ENCODE data around the gene NOL12. TPM values are rescaled to one million over a fixed set of nuclear protein-coding genes. Genes with fewer than 3 reads are reported as not detected.
A peak's percentile ranks its signal among the peaks of the same experiment; 100 is the strongest.

Gene NOL12
- total RNA-seq, 4 donors from 2014 or later, result 9.1 to 18.4 (median 14.5) TPM

DNA sequence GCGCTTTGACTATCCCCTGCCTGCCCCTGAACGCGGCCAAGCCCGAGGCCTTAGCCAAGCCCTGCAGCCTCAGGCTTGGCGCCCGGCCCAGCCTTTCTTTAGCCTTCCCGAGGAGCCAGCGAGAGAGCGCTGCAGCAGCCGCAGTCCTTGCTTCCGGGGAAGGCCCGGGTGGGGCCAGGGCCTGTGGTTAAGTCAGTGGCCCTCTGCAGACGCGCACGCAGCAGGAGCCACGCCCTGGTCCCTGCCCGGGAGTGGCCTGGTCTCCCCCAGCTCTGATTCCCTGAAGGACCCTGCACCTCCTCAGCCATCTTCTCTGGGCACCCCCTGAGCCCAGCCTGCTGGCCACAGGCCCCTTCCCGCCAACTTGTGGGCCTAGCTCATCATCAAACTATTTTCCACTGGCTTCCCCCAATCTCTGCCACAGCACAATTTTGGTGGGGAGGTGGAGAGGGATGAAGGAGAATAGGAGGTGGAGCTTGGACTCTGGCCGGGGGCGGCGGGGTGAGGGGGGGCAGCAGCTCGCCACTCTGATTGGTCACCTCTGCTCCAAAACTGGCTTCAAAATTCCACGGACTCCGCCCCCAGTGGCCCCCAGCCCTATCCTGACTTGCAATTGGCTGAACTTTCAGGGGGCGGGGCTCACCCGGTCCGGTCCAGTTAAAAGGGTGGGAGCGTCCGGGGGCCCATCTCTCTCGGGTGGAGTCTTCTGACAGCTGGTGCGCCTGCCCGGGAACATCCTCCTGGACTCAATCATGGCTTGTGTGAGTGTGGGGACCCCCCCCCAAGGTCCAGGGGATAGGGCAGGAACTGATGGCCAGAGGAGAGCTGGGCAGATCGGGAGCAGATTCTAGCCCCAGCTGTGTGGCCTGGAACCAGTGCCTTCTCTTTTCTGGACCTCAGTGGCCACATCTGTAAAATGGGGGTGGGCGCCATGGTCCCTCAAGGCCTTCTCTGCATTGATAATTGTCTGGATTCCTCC lies 10.9 kb upstream of the NOL12 start, which contains the start of gene LGALS1:
LGALS1 (plus strand) TSS at position 686 of the 979 bp plus-strand sequence; CDS start at position 753, 67 bp downstream.
- peak within 1 kb of the TSS; percentile 91 to 98 (median 94) for H3K27ac ChIP-seq (replicated peaks in 1 of 4)
- no peaks in the 10 kb centered on the region for H3K9me3 ChIP-seq
- 0% methylated on average over 24 of the region's 34 CpGs for WGBS
- H3K27me3 ChIP-seq, result no peaks in the 10 kb centered on the region
- intact Hi-C loops (cut with DNase I), result no loop called here
- peak; percentile 99 for DNase-seq (ENCODE audit: extremely low spot score)
- H3K4me1 ChIP-seq, result peaks cover 34 to 80% (median 73%) of the 10 kb centered on the region in 4 donors
- peak within 1 kb of the TSS; percentile 60 to 74 (median 64) for H3K4me3 ChIP-seq
- peaks cover 0 to 26% (median 24%) of the 10 kb centered on the region in 4 donors for H3K36me3 ChIP-seq
- TF ChIP-seq, protein P1, sequence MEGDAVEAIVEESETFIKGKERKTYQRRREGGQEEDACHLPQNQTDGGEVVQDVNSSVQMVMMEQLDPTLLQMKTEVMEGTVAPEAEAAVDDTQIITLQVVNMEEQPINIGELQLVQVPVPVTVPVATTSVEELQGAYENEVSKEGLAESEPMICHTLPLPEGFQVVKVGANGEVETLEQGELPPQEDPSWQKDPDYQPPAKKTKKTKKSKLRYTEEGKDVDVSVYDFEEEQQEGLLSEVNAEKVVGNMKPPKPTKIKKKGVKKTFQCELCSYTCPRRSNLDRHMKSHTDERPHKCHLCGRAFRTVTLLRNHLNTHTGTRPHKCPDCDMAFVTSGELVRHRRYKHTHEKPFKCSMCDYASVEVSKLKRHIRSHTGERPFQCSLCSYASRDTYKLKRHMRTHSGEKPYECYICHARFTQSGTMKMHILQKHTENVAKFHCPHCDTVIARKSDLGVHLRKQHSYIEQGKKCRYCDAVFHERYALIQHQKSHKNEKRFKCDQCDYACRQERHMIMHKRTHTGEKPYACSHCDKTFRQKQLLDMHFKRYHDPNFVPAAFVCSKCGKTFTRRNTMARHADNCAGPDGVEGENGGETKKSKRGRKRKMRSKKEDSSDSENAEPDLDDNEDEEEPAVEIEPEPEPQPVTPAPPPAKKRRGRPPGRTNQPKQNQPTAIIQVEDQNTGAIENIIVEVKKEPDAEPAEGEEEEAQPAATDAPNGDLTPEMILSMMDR (IDR thresholded peaks at IDR 0.05), result peak; percentile 10 to 44 (median 19)
- TF ChIP-seq POLR2AphosphoS5 (IDR thresholded peaks at IDR 0.05) (peak; percentile 88 to 91), POLR2A (IDR thresholded peaks at IDR 0.05; ENCODE audit: low read depth) (peak; percentile 51), EP300 (IDR thresholded peaks at IDR 0.05) (no peak)

DNA sequence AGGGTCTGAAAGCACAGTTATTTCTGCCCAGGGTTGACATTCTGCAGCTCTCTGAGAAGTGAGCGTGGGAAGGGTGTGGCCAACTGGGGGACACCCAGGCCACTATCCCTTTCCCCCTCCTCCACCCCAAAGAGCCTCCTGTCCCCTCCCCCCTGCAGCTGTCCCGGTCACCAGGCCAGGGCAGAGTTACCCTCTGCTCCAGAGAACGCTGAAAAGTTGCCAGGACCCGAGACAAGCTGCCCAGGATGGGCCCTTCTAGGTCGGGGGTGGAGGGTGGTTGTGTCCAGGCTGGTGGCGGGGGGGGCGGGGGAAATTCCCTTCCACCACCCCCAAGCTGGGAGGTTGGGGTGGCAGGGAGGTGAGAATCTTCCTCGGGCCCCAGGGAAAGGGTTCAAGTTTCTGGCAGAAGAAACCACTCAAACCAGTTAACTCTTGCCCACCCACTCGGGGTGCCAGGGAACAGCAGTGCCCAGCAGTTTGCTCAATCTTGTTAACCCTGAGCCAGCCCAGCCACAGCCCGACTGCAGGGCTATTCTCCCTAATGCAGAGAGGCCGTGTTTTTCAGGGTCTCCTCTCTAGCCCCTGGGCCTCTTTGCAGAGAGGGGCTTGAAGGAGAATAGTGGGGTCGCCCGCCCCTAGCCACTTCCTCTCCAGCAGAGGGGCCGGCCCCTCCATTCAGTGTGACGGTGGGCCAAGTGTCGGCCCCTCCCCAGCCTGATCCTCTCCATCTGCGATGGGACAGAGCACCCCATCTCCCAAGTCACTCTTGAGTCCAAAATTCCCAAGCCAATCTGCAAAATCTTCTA lies 10.0 kb upstream of the NOL12 start:
- WGBS, result 0% methylated on average over 5 of the region's 17 CpGs

DNA sequence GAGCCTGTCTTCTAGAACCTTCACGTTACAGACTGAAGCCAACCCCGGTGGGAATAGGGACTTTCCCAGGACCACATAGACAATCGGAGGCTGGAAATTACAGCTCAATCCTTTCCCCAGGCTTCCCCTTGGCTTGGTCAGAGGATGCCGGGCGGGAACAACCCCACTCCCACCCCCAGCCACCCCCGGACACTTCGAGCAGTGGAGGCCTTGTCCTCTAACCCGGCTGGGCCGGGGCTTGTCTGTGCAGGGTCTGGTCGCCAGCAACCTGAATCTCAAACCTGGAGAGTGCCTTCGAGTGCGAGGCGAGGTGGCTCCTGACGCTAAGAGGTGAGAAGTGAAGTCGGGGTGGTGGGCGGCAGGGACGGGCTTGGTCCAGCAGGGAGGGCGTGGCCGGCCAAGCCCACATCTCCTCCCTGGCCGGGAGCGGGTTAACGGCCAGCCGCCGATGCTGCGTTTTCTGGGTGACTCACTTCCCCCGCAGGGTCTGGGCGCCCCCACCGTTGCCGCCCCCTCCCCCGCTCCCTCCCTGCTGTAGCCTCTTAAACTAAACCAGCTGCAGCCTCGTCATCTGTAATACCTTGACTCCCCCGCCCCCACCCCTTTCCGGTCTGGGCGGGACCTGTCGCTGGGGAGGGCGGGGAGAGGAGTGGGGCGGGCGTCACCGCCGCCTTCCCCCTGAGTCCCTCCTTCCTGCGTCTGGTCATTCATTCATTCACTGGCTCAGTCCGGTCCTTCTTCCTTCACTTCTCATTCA lies 9.2 kb upstream of the NOL12 start:
- peaks cover 44 to 97% (median 83%) of the 10 kb centered on the region in 4 donors for H3K4me1 ChIP-seq
- TF ChIP-seq EP300 (IDR thresholded peaks at IDR 0.05) (no peak), POLR2A (IDR thresholded peaks at IDR 0.05; ENCODE audit: low read depth) (no peak), POLR2AphosphoS5 (IDR thresholded peaks at IDR 0.05) (peak; percentile 85)
- TF ChIP-seq, protein P1 (IDR thresholded peaks at IDR 0.05), result no peak
- DNase-seq (ENCODE audit: extremely low spot score), result peak; percentile 97
- peaks cover 0 to 28% (median 26%) of the 10 kb centered on the region in 4 donors for H3K36me3 ChIP-seq
- H3K4me3 ChIP-seq, result peak overlapping the region; percentile 60 to 74 (median 64)
- H3K27ac ChIP-seq (replicated peaks in 1 of 4), result peak overlapping the region; percentile 91 to 98 (median 94)
- H3K9me3 ChIP-seq, result no peaks in the 10 kb centered on the region
- 2% methylated on average over 34 of the region's 42 CpGs for WGBS
- H3K27me3 ChIP-seq, result no peaks in the 10 kb centered on the region
- intact Hi-C loops (cut with DNase I), result no loop called here

More for the DNA sequence above, 10.0 kb upstream of the NOL12 start:
- H3K9me3 ChIP-seq, result no peaks in the 10 kb centered on the region
- TF ChIP-seq POLR2A (IDR thresholded peaks at IDR 0.05; ENCODE audit: low read depth) (no peak), EP300 (IDR thresholded peaks at IDR 0.05) (no peak), POLR2AphosphoS5 (IDR thresholded peaks at IDR 0.05) (no peak)
- TF ChIP-seq, protein P1 (IDR thresholded peaks at IDR 0.05), result no peak
- intact Hi-C loops (cut with DNase I), result no loop called here
- no peaks in the 10 kb centered on the region for H3K27me3 ChIP-seq
- no peak for DNase-seq (ENCODE audit: extremely low spot score)
- H3K4me1 ChIP-seq, result peaks cover 36 to 89% (median 75%) of the 10 kb centered on the region in 4 donors
- peaks cover 0 to 28% (median 26%) of the 10 kb centered on the region in 4 donors for H3K36me3 ChIP-seq
- peak overlapping the region; percentile 91 to 98 (median 94) for H3K27ac ChIP-seq (replicated peaks in 1 of 4)
- peak overlapping the region; percentile 60 to 74 (median 64) for H3K4me3 ChIP-seq

DNA sequence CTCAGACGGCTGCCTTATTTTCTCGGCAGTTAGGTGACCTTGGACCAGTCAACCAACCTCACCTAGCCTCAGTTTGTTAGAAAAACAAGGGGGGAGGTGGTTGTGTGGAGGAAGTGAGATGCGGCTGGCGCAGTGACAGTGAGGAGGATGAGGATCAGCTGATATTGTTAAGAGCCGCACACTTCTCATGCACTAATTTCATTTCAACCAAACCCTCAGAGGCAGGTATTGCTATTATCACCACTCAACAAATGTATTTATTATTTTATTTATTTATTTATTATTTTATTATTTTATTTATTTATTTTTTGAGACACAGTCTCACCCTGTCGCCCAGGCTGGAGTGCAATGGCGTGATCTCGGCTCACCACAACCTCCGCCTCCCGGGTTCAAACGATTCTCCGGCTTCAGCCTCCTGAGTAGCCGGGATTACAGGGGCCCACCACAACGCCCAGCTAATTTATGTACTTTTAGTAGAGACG lies 8.6 kb upstream of the NOL12 start:
- WGBS, result 41% methylated on average over 15 of the region's 15 CpGs
- peaks cover 44 to 94% (median 83%) of the 10 kb centered on the region in 4 donors for H3K4me1 ChIP-seq

More for the DNA sequence above, 8.6 kb upstream of the NOL12 start:
- H3K27me3 ChIP-seq, result no peaks in the 10 kb centered on the region
- peak overlapping the region; percentile 60 to 74 (median 64) for H3K4me3 ChIP-seq
- TF ChIP-seq EP300 (IDR thresholded peaks at IDR 0.05), result no peak
- TF ChIP-seq, protein P1 (IDR thresholded peaks at IDR 0.05), result no peak
- TF ChIP-seq POLR2A (IDR thresholded peaks at IDR 0.05; ENCODE audit: low read depth), result no peak
- no peak for TF ChIP-seq POLR2AphosphoS5 (IDR thresholded peaks at IDR 0.05)
- peak overlapping the region; percentile 91 to 98 (median 94) for H3K27ac ChIP-seq (replicated peaks in 1 of 4)
- peaks cover 0 to 28% (median 26%) of the 10 kb centered on the region in 4 donors for H3K36me3 ChIP-seq
- no peaks in the 10 kb centered on the region for H3K9me3 ChIP-seq
- intact Hi-C loops (cut with DNase I), result no loop called here
- DNase-seq (ENCODE audit: extremely low spot score), result no peak

Measured in esophagus muscularis mucosa (tissue), 4 donors.